NCI-H187 (cell line): ENCODE measurements around the gene SLC35G1.

Experiments used
- DNase-seq, 2 experiments: peaks; one replicate each; lab custom pipeline; 2025; lab: John Stamatoyannopoulos, UW

SLC35G1 gene

DNA sequence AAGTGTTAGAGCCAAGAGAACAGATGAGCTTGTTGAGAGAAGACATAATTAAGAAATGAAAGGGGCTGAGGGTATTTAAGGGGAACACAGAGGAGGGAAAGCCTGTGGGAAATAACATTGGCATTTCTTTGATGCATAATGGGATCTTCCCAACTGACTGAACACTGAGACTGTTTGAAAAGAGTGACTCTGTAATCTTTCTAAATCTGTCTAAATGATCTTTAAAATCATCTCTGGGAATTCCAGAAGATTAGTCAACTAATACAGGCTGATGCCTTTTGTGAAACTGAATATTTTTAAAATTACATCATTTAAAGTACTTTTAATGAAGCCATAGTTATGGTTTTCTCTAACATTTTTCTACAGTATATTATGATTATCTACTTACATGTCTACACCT is 17.4 kb upstream of the SLC35G1 start:
- DNase-seq: no peak

DNA sequence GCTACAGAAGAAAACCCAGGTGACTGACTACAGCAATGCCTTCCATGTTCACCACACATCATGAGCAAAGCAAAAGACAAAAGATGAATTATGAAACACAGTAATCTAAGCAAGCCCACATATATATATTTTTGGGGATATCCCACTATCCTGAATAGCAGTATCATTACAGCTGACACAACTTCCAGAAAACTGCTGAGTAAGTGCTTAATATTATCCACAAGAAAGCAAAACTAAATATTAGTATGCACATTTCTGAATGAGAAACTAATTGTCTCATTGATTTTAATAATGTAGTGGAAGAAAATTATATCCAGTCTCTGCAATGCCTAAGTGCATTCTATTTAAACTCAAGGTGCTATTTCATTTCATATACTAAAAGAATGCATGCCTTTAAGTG is 14.5 kb upstream of the SLC35G1 start:
- no peak for DNase-seq

DNA sequence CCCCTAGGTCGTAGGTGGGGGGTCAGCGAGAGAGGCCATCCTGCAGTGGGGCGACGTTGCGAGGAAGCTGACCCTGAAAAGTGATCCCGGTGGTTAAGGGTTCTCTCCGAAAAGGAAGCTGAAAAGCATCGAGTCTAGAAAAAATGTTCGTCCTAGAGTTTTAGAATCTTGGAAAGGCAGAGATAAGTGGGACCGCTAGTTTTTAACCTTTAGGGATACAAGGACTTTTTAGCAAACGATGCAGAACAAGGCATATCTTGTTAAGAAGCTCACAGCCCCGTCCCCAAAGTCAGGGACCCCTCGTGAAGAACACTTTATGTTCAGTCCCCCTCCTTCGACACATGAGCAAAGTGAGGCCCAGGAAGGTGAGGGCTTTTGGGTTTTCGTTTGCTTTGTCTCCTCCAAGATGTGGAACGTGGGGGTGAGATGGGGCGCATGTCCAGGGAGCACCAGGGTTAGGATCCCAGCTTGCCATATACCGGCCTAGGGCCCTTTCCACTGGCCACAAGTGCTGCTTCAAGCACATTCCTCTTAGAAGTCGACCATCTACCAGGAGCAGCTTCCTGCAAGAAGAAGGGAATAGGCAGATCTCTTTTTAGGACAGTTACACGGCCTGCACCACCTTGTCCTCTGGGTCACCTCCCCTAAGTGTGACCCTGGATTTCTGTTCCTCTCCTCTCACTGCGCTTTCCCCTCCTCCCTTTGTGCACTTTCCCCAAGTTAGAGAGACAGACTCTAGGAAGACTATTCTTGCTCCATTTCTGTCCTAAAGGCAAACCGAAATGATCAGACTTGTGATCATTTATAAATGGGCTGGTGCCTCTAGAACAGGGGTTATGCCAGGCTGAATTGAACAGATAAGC is 969 bp downstream of the SLC35G1 start:
- no peak for DNase-seq

DNA sequence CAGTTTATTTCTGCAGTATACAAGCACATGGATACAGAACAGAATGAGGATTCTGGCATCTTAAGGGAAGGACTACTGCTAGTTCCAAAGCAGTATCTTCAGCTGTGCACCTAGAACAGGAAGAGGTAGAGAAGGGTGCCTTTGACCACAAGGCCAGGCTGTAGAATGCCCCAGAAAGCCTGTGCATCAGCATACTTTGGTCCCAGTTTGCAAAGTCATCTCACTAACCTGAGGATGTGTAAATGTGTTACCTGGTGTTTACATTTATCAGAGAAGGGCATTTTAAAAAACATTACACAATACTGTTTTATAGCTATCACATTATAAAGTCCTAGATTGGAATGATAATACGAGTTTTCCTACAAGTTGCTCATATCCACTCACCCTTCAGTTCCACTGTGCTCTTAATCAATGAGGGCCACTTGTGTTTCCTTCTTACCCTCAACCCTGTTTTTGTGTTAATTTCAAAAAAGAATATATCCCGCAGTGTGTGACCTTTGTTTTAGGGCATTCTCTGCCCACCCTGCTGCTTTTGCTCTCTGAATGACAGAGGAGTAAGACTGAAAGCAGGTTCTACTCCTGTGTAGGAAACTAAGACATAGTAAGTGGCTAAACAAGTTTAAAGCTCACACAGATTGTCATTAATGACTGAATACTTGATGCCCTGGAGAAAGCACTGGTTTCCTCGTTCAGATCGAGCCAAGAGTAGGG is 3.4 kb downstream of the SLC35G1 start:
- no peak for DNase-seq

DNA sequence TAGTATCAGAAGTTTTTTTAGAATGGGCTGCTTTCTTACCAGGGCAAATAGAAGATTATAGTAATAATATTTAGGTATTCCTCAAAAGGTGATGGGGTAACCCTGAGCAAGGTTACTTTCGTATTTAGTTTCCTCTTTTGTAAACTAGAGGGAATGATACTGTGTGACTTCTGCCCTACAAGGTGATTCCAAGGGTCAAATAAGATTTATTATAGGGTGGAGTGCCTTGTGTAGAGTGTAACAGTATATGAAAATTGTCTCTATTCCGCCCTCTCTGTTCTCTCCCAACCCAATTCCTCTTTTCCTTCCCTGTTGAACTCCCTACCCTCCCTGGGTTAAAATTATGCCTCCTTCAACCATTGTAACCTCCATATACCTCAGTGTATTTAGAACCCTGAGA is 5.3 kb downstream of the SLC35G1 start:
- no peak for DNase-seq

DNA sequence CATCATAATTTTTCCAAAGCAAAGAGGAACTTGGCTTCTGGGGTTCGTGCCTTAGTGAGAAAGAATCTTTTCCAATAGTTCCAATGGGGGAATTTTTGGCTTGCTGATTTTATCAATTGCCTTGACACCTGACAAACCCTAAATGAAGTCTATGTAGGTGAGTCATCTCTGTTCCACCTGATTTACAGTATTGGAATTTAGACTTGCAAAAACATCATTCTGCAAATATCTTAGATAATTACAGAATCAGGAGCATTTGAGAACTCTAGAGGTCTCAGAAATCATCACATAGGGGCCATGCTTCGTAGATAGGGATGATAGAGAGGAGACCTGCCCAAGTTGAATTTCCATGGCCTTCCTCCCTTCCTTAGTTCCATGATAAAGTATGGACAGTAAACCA is 9.3 kb downstream of the SLC35G1 start:
- no peak for DNase-seq

DNA sequence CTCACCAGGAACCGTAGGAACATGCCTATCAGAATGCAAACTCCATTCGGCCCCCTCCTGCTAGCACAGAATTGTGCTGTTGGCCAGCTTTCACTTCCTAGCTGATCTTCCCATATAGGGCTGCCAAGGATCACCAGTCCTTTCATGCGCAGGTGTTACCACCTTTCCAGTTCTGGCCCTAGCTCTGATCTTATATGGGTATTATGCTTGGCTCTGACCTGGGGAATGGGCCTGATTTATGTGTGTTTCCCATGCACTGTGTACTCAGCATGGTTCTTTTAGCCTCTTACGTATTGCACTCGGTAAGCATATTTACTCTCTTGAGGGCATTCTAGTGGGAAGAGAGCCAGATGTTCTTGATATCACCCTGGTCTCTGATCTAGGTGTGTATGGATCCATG is 11.1 kb downstream of the SLC35G1 start:
- no peak for DNase-seq

DNA sequence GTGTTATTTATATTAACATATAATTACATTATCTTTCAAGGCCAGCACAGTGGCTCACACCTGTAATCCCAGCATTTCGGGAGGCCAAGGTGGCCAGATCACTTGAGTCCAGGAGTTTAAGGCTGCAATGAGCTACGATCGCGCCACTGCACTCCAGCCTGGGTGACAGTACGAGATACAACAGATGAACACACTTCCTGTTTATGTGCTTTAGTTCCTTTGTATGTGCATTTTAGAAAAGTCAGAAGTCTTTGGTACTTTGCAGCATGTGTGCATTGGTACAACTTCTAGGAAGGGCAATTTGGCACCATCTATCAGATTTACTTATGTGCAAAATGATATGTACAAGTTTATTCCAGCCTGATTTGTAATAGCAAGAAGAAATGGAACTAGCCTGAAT is 13.3 kb downstream of the SLC35G1 start:
- no peak for DNase-seq

DNA sequence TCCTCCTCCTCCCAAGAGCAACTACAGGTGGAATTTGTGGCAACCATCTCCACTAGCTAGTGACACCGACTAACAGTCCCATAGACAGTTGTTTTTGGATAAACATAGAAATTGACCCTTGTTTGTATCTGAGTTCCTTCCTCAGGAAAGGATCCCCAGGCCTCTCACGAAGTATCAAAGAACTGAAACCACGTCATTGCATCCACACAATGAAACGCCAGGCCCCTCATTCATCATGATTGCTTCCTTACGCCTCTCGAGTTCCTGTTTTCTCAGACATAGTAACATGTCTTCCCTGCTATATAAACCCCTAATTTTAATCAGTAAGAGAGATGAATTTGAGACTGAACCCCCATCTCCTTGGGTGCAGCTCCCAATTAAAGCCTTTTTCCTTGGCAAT is 18.1 kb downstream of the SLC35G1 start:
- DNase-seq: no peak

DNA sequence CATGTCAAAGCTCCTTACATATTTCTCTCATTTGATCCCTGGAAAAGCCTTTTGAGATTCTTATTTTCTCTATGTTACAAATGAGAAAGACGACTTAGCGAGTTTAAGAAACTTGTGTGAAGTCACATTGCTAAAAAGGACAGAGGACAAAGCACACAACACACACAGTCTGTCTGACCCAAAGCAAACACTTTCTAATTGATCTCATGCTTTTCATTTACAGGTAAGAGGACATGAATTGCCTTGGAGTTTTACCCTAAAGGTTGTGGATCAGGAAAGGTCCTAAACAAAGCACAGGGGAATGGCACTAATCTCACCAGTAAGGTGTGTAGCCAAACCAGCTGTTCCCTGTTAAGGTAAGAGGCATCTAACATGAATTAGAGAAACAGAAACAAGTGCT is 18.7 kb downstream of the SLC35G1 start:
- no peak for DNase-seq

DNA sequence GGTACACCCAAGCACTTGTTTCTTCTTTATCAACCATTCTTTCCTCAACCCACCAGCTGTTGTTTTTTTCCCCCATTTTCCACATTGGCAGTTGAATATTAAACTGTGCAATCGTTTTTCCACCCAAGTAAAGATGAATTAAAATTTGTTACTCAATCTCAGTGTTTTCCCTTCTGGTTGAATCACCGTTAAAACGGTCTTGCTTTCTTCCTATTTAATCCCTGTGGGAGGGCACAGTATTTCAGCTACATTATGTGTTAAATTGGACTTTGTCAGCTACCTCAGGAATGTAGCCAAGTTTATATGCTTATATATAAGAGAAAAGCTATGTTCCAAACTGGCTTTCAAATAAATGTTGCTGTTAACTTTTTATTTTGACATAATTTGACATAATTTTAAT is 19.9 kb downstream of the SLC35G1 start:
- DNase-seq: no peak

DNA sequence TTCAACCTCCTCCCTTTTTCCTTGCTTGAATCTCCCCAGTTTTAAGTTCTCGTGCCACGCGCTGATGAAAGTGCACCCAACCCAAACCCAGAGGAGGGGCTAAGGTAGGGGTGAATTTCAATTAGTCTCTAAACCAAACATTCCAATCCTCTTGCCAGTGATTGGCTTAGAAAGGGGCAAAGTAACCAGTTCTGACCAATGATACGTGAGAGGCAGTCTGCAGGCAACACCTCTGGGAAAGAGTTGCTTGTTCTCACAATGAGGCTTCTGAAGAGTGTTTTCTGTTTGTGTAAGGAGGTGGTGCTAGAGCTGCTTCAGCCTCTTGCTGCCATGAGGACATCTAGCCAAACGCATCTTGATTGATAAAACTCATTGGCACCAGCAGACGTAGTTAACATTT is 21.8 kb downstream of the SLC35G1 start:
- no peak for DNase-seq

DNA sequence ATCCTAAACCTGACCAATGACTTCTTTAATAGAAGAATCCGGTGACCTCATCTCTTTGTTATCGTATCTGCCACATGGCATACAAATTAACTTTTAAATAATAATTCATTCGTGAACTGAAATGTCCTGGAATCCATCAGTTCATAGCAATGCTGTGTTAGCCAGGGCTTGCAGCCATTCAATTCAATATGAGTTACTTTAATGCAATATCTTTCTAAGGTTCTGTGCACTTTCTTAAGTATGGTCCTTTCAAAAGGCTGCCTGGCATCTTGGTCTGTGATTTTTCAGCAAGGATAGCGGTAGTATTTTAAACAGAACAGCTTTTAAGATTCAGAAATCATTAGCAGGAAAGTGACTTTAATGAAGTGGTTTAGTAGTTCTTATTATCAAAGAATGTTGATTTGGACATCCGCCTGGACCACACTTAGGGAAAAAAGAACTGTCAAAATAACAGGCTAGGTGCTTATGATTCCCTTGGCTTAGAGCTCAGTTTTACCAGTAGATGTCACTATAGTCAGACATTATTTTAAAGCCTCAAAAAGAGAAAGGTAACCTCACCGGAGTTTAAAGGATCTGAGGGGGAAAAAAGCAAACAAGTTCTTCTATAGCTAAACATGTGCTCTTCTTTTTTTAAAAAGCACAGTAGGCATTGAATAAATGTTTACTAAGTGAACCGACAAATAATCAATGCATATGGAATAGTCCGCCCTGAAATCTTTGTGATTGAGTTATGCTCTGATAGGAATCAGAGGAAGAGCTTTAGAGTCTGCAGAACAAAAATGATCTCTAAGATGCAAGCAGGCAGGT is 22.7 kb downstream of the SLC35G1 start:
- no peak for DNase-seq

DNA sequence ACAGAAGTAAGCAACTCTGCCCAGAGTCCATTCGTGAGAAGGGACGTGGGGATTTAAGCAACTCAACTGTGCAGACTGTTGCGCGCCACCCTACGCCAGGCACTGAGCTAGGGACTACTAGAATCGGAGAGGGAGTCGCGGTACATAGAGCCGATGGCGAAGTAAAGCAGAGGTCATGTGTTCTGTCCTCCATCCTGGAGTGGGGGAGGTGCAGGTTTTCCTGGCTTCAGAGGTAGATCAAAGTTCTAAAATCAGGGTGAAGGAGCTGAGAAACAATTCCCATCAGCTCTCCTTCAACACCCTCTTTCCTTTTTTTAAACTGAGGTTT is 23.2 kb downstream of the SLC35G1 start:
- DNase-seq: no peak

DNA sequence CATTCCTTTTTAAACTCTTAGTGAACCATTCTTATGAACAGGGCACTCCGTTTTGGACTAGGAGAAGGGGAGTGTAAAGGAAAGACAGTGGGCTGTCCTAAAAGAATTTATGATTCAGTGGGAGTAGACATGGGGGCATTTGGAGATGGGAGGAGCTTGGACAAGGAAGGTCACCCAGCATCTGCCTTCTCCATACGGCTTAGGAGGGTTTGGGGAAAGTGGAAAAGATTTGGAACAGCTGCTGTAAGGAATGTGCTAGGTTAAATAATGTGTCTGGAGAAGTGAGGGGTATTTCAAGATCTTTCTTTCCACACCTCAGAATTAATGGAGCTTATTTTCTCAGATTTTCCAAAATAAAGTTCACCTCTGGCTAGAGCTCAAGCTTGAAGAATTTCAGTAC is 24.0 kb downstream of the SLC35G1 start:
- no peak for DNase-seq

DNA sequence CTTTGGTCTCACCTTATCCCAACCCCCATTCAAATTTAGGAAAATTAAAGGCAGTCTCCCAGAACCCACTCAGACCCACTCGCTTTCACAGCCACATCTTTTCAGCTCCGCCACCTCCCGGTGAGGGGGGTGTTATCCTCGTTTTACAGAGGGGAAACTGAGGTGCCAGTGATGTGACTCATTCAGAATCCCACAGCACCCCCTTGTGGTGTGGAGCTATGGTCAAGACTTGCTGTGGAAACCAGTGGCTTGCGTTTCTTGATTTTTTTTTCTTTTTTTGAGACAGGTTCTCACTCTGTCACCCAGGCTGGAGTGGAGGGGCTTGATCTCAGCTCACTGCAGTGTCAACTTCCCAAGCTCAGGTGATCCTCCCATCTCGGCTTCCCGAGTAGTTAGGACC is 27.6 kb downstream of the SLC35G1 start:
- DNase-seq: no peak

DNA sequence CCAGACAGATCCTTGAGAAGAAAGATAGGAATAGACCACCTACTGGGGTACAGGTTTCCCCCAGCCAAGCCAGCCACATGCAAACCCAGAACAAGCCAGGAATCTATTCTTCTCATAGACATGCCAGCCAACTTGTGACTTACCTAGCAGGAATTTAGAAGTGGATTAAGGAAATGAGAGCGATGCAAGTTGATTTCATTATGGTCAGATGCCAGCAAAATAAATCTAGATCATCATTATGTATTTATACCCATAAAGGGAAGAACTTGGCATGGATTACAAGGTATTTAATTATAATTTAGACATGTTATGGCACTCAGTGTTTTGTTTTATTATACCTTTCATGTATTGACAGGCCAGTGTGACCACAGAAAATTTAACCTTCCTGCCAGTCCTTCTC is 32.8 kb downstream of the SLC35G1 start:
- no peak for DNase-seq

DNA sequence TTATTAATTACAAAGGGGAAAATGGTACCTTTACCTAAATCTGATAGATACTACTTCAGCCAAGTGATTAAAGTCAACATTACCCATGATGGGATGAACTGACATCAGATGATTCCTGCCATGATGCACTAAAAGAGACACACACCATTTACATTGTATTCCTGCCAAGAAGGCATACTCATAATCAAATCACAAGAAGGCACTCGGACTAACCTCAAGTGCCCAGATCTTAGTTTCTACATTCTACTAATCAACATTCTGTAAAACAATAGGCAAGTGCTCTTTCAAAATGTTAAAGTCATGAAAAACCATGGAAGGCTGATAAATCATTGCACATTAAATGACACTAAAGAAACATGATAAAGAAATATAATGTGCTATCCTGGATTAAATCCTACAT is 44.4 kb downstream of the SLC35G1 start:
- DNase-seq: no peak

DNA sequence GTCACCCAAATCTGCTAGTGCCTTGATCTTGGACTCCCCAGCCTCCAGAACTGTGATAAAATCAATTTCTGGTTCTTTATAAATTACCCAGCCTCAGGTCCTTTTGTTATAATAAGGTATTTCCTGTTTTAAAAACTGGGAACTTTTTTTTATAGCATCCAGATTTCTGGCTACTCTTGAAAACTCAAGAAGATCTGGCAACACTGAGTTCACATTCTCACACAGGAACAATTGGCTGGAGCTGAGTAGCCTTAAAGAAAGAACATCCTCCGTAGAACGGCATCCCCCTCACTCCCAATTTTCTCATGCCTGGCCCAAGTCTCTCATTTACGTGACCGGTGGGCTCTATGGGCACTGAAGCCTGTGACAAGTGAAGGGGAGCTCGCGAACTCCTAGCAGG is 47.1 kb downstream of the SLC35G1 start:
- no peak for DNase-seq

DNA sequence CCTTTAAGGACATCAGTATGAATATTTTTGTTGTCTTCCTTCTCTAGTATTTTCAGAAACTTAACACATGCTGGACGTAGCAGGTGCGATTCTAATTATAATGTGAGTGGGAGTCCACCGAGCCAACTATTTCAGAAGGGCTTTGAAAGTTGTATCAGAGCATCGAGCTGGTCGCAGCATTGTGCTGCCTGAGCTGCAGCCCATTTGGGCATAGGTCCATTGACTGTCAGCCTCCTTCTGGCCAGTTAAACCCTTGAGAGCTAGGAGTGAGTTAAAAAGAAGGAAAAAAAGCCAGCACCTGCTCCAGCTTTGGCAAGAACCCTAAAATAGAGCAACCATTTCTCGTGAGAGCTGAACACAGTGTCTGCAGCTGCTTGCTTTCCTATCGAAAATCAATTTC is 47.8 kb downstream of the SLC35G1 start:
- DNase-seq: no peak

DNA sequence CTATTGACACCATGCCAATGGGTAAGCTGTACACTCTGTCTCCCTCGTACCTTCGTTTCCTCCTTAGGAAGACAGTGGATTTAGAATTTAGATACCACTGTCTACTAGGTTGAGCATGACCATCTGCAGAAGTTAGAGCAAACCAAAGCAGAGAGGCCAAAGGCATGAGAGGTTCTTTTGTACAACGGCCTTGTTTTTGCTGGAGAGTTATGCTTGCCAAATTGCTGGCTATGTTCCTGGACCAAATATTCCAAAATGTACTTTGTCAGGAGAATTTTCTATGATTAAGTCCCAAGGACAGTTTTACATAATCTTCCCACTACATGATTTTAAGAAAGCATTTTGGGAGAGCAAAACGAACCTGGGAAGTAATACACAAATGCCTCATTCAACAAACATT is 52.0 kb downstream of the SLC35G1 start:
- no peak for DNase-seq

DNA sequence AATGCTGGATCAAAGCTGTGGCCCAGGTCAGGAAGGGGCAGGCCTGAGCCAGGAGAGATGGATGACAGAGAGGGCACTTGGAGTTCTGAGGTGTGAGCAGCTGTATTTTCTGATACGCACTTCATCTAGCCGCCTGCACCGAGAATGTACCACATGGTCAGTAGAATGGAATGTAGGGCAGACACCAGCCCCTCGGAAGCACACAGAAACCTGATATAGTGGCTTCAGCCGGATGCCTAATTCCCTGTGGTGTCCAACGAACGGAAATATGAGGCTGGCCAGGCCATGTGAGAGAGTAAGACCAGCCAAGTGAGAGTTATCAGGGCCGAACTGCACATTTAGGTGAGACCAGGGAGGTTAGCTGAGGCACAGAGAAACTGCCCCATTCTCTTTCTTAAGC is 53.3 kb downstream of the SLC35G1 start:
- no peak for DNase-seq

DNA sequence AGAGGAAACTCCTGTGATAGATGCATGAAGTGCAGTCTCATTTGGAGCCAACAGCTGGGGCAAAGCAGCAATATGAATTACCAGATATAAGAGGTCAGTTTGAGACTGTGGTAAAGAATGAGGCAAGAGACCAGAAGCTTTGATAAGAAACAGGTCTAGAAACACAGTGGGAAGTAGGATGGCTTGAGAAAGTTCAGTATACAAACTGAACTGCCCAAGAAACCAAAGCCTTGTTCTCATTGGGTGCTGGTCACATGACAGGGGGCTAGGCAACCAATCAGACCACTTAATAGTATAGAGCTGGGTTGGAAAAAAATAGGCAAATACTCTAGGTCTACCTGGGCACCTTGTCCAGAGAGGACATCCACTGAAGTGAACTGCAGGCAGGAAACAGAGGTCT is 53.7 kb downstream of the SLC35G1 start:
- DNase-seq: no peak
